ENCODE measurements around the gene SCIN.

- TF ChIP-seq CTCF (IDR thresholded peaks at IDR 0.05) (no peak), POLR2A (IDR thresholded peaks at IDR 0.05) (no peak)
Observed at GRCh38 chr7:12569673-12570072, 847 bp upstream of the SCIN start.
